Thyroid gland (tissue), 4 donors: ENCODE measurements around the gene PRAMEF20.

Experiments
- POLR2A ChIP-seq, 2 donors: fragments of 450-650 bp; IDR thresholded peaks; one replicate each; pipeline ENCODE4 v1.6.1; 2017; ENCODE audit warnings: antibody characterized with exemption in 2 of 2, mild to moderate bottlenecking in 2 of 2, moderate library complexity in 1 of 2
- TF ChIP-seq, protein P1 (sequence below), 6 experiments: fragments of 200-600 bp in 3 of 6; fragments of 450-650 bp in 3 of 6; sonication (generic) in 3 of 6; IDR thresholded peaks; one replicate each; pipeline ENCODE4 v1.5.1; 2016 to 2019; ENCODE audit warnings: antibody characterized with exemption in 6 of 6, mild to moderate bottlenecking in 2 of 6, inconsistent platforms in 1 of 6, moderate library complexity in 1 of 6

DNA sequence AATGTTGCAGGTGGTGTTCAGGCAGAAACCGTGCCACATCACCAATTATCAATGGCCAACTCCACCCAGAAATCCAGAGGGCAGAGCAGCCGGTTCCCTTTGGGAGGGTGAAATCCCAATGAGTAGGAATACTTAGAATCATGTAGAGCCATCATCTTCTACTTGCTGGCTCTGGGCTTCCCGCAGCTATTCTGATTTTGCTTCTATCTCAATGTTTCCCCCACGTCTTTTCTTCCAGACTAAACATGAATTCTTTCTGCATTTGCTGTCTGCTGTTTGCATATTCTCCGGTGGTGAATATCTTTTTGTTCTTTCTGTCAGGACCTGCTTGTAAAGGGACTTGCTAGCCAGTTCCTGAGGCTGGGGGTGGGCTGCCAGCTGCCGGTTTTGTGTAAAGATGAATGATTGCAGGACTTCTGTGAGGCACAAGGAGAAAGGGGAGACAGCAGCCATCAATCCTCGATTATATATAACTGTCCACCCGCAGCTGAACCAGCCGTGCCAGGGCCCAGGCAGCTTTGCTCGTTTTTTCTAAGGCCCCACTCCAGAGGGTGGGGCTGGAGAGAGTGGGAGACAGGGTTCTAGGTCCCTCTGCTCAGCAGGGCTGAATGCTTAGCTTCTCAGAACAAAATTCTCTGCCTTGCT, 33.2 kb downstream of the PRAMEF20 start:
- TF ChIP-seq, protein P1, sequence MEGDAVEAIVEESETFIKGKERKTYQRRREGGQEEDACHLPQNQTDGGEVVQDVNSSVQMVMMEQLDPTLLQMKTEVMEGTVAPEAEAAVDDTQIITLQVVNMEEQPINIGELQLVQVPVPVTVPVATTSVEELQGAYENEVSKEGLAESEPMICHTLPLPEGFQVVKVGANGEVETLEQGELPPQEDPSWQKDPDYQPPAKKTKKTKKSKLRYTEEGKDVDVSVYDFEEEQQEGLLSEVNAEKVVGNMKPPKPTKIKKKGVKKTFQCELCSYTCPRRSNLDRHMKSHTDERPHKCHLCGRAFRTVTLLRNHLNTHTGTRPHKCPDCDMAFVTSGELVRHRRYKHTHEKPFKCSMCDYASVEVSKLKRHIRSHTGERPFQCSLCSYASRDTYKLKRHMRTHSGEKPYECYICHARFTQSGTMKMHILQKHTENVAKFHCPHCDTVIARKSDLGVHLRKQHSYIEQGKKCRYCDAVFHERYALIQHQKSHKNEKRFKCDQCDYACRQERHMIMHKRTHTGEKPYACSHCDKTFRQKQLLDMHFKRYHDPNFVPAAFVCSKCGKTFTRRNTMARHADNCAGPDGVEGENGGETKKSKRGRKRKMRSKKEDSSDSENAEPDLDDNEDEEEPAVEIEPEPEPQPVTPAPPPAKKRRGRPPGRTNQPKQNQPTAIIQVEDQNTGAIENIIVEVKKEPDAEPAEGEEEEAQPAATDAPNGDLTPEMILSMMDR (IDR thresholded peaks at IDR 0.05): no peak
- TF ChIP-seq POLR2A (IDR thresholded peaks at IDR 0.05): no peak
